ENCODE results near the gene PLEKHB2. TPM values are rescaled to one million over a fixed set of nuclear protein-coding genes. Genes with fewer than 3 reads are reported as not detected.

PLEKHB2 gene
- polyA plus RNA-seq, 1 experiment, result 70.5 TPM

Small RNAs within 50 kb of the gene (small RNA-seq; reads per million reads assigned to genes)
- not detected for gene AC009477.1 (ENCODE audit: insufficient read length, low read depth)

Other genes with a start within 250 kb of the PLEKHB2 start
- 84.3 and 99.2 TPM in 2 replicates for gene FAM168B, start 11.9 kb upstream of the PLEKHB2 start, polyA plus RNA-seq (2011; rRNA removed)
- 0.04 TPM in 1 of 2 replicates, not detected in the other for gene POTEE, start 104.2 kb downstream of the PLEKHB2 start, polyA plus RNA-seq (2011; rRNA removed)